Stimulated activated CD4-positive, alpha-beta T cell treated with anti-CD3 and anti-CD28 coated beads, Interleukin-2, amount 100 ng/mL, for 48 hours (primary cell): ENCODE results near the gene RAB11A.

Source experiments
- DNase-seq, 2 donors: peaks; one replicate each; pipeline ENCODE4 v3.0.0-alpha.2; 2020

The RAB11A gene

GRCh38 chr15:65869126-65869953, at the start of gene RAB11A:
Gene RAB11A (plus strand): TSS chr15:65869491. CDS start chr15:65869586, 95 bp downstream.
- DNase-seq, result peak; percentile 93 to 96

- no peak for DNase-seq
Measured at GRCh38 chr15:65819563-65819960, 49.7 kb upstream of the RAB11A start.

DNA sequence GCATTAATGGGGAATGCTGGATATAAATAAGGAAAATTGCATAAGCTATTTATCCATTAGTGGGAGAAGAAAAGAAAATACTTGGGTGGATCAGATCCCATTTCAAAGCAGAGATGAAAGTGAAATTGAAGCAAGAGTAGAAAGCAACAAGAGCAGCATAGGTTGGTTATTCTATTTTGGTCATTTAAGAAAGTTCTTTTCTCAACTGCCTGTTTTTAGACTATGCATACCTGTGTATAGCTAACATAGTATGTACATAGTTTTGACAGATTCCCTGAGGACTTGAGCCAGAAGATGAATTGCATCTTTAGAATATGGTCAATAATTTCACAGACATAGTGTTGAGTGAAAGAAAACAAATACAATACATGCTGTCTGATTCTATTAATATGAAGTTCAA, 48.2 kb upstream of the RAB11A start:
- no peak for DNase-seq

- DNase-seq, result no peak
Measured at GRCh38 chr15:65822316-65822715, 47.0 kb upstream of the RAB11A start.

DNA sequence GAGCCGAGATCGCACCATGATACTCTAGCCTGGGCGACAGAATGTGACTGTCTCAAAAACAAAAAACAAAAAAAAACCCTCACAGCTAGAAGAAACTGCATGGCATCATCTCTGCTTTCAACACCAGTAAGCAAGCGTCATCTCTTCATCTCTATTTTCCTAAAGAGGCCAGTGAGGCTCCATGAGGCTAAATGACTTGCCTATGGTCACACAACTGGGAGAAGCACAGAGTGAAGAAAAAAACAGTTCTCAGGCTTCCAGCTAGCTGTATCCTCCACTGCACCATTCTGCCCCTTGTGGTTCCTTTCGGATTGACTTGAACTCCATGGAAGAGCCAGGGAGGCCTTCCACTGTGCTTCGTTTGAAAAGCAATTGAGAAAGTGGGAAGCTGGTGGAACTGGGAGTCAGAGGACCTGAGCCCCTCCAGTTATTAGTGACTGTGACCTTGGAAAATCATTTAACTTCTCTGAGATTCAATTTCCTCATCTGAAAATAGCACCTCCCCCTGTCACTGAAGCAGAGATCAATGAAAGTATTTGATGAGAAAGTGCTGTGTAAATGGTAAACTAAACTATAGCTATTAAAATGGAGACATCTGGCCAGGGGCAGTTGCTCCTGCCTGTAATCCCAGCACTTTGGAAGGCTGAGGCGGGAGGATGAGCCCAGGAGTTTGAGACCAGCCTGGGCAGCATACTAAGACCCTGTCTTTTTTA, 45.1 kb upstream of the RAB11A start:
- no peak for DNase-seq

- no peak for DNase-seq
Measured at GRCh38 chr15:65824941-65825544, 44.2 kb upstream of the RAB11A start.

DNA sequence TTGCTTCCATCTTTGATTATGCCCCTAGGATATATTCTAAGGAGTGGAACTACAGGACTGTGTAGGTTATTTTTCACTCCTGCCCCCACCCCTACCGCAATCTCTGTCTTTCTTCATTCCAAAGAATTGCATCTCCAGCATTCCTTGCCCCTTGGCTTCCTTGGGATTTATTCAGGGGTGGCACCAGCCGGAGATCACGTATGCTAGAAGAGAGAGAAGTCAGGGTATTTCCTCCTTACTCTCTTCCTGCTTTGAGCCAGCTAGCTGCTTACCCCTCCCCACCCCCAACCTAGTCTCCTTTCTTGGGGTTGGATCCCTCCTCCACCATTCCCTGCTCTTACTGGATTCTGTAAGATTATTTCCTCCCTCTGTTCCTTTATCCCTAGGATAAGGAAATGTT, 42.2 kb upstream of the RAB11A start:
- DNase-seq, result no peak

- DNase-seq, result no peak
Measured at GRCh38 chr15:65828585-65828984, 40.7 kb upstream of the RAB11A start.

DNA sequence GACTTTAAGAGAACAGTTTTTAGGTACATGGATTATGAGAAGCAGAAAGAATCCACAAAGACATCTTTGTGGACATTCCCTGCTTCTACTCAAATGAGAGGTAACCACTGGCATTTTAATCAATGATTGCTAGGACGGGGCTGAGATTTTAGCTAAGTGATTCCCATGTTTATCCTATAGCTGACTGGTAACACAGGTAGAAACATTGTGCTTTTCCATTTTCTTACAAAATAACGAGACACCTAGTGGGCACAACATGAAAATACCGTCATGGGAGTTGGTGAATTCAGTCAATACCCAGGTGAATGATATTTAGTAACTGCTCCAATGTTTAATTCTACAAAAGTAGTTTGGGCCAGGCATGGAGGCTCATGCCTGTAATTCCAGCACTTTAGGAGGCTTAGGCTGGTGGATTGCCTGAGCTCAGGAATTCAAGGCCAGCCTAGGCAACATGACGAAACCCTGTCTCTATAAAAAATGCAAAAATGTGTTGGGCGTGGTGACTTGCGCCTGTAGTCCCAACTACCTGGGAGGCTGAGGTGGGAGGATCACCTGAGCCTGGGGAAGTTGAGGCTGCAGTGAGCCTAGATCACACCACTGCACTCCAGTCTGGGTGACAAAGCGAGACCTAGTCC, 40.0 kb upstream of the RAB11A start:
- DNase-seq, result no peak

- DNase-seq, result peak; percentile 27 to 30
Measured at GRCh38 chr15:65832549-65833364, 36.5 kb upstream of the RAB11A start.

DNA sequence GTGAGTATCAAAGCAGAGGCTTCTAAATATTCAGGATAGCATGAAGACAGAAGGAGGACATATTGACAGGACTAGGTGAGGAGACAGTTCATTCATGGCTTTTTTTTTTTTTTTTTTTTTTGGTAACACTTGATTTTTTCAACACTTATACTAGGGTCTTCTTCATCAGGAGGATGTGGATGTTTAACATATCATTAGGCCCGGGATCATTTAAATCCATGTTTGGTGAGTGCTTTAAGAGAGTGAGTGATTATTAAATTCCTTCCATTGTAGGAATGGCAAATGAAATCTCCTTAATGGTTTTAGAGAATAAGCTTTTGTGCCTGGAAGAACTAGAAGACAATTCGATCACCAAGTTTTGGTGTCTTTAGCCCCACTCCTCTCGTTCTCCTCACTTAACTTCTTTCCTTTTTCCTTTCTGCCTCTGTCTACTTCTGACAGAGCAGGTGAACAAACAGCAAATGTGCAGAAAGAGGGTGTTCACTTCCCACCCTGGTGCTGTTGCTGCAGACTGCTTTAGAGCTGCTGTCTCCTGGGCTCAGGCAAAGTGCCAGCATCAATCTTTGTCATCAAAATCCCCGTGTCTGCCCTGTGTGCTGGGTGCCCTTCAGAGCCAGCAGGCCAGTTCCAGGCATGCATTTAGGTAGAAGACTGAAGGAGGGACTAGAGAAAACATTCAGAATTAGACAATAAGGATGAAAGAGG, 35.6 kb upstream of the RAB11A start:
- peak in 1 of 2 donors; percentile 26 for DNase-seq

- DNase-seq, result no peak
Measured at GRCh38 chr15:65834603-65835282, 34.5 kb upstream of the RAB11A start.

- DNase-seq, result no peak
Measured at GRCh38 chr15:65835447-65835846, 33.8 kb upstream of the RAB11A start.

GRCh38 chr15:65836665-65837064, 32.6 kb upstream of the RAB11A start:
- no peak for DNase-seq

GRCh38 chr15:65837301-65838294, 31.7 kb upstream of the RAB11A start:
- no peak for DNase-seq

- no peak for DNase-seq
Measured at GRCh38 chr15:65839354-65839901, 29.9 kb upstream of the RAB11A start.

DNA sequence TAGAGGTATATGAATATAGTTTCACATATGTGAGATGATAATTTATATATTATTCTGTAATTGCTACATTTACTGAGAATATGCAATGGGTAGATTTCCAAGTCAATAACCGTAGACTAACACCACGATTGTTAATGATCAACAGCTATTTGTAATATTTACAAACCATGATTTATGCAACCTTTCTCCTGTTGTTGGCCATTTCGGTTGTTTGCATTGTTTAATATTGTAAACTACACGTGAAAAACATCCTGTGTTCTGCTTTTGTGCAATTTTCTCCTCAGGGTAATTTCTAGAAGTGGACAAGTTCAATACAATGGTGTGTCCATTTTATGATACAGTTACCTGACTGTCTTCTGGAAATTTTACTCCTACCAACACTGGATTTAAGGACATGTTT, 29.3 kb upstream of the RAB11A start:
- no peak for DNase-seq

- no peak for DNase-seq
Measured at GRCh38 chr15:65841121-65841930, 28.0 kb upstream of the RAB11A start.
